Ovary (tissue), 9 donors: Measurements from ENCODE around the gene TBC1D7. TPM values are rescaled to one million over a fixed set of nuclear protein-coding genes. Genes with fewer than 3 reads are reported as not detected.
"Not testable (repeated sequence)": the region's sequence is repeated elsewhere in the genome, so short reads cannot be mapped to it uniquely, and the experiment has no call there.

Experiments
- DNase-seq, 5 donors: peaks; one replicate each; pipeline ENCODE4 v3.0.0-alpha.2; 2019 to 2020
- H3K27ac ChIP-seq, 2 donors: fragments of 200-600 bp; one replicate each; pipeline versions ENCODE4 v1.5.1 to v1.8.0; 2019 to 2022
- H3K27me3 ChIP-seq: fragments of 200-600 bp; one replicate; pipeline ENCODE4 v1.8.0; 2022
- H3K36me3 ChIP-seq: fragments of 200-600 bp; sonication (generic); one replicate; pipeline ENCODE4 v1.5.1; 2019
- H3K4me1 ChIP-seq: one replicate; pipeline ENCODE4 v1.8.1; 2013; ENCODE audit warnings: mild to moderate bottlenecking, moderate library complexity; ENCODE audit not compliant: insufficient read depth
- H3K4me3 ChIP-seq: fragments of 200-600 bp; sonication (generic); one replicate; pipeline ENCODE4 v1.5.1; 2017
- H3K9me3 ChIP-seq, 2 donors: fragments of 200-600 bp in 1 of 2; sonication (generic) in 1 of 2; one replicate each; pipeline versions ENCODE4 v1.5.1 to v1.8.1; 2013 to 2019; ENCODE audit warnings: mild to moderate bottlenecking in 1 of 2, moderate library complexity in 1 of 2
- EP300 ChIP-seq: sonication (generic); formaldehyde crosslinking; IDR thresholded peaks from one replicate; pipeline ENCODE4 v1.6.1; 2017; ENCODE audit warnings: antibody characterized with exemption
- POLR2A ChIP-seq: fragments of 450-650 bp; IDR thresholded peaks from one replicate; pipeline ENCODE4 v1.6.1; 2017; ENCODE audit warnings: antibody characterized with exemption, mild to moderate bottlenecking, moderate library complexity
- WGBS, 3 donors: extraction: QIAGEN DNeasy Blood & Tissue Kit in 1 of 3; methylation state at CpG; one replicate each; pipeline versions ENCODE4 v1.1.5 to v1.1.7; 2013 to 2017; 5-methylcytosine and 5-hydroxymethylcytosine counted together
- intact Hi-C, 4 donors: fragments of 100-400 bp; cut with DNase I; formaldehyde crosslinking; loops; one replicate each; pipeline versions ENCODE4 v1.11.0 to v1.15.1; 2022 to 2023
- polyA plus RNA-seq, 2 donors: library from polyadenylated mRNA; stranded (reverse); fragments of 200-250 nt in 1 of 2; fragments of 350-450 nt in 1 of 2; fragmentation: Illumina TruSeq in 1 of 2; extraction: RNeasy Lipid Tissue Mini Kit (QIAGEN cat#74804) in 1 of 2; gene quantifications; one replicate each; pipeline ENCODE4 v1.2.3, GENCODE V29; 2013 to 2014
- total RNA-seq, 7 donors: library from RNA; depleted of rRNA in 2 of 7; stranded (reverse); fragments of >200 nt in 2 of 7; fragmentation: NEBNext Ultra II Directional in 3 of 7; extraction: Animal tissue kit (Norgen Biotek cat#: 25700) in 3 of 7; gene quantifications; one replicate each; pipeline versions ENCODE4 v1.1.0 to v1.2.4, GENCODE V29; 2016 to 2023
- TF ChIP-seq, protein P1 (sequence below), 3 donors: fragments of 450-650 bp in 2 of 3; fragments of 200-600 bp in 1 of 3; IDR thresholded peaks; one replicate each; pipeline versions ENCODE4 v1.5.1 to v1.8.0; 2016 to 2022; ENCODE audit warnings: antibody characterized with exemption in 3 of 3, mild to moderate bottlenecking in 1 of 3
- donor health status: DM: no; HTN: no; CAD: no; lungs with moderate emphysema.
- donor health status: DM: no; HTN: no; CAD: no.
- donor health status: Bipolar disorder and iron deficiency.
- donor health status: DM: yes; HTN: yes; CAD: no.
- donor health status: DM: no; HTN: no; CAD: no.
- donor health status: DM: yes; HTN: yes; CAD: no.

The TBC1D7 gene
- total and polyA plus RNA-seq, 9 donors = 4.7 to 11.9 (median 7.5) TPM

DNA sequence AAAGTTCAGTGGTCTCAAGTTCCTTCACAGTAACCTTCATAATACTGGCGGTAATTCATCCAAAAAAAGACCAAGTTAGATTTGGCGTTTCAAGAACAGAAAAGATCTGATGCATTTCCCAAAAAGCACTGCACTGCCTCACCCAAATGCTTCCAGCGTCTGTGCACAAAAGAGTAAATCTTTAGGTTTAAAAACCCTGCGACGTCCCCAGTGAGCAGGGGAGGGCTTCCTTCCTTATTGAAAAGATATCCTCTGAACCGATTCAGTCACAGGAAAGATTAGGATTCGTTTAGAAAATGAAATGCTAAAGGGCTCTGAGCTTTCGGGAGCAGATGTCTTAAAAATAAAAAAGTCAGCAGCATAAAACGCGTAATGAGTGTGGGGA, 654 bp downstream of the TBC1D7 start:
- H3K27ac ChIP-seq = peak overlapping the region in 1 of 2 donors; percentile 84
- H3K27me3 ChIP-seq = no peaks in the 10 kb centered on the region
- intact Hi-C loops = no loop called here
- no peak for DNase-seq
- TF ChIP-seq EP300 = no peak
- TF ChIP-seq, protein P1, sequence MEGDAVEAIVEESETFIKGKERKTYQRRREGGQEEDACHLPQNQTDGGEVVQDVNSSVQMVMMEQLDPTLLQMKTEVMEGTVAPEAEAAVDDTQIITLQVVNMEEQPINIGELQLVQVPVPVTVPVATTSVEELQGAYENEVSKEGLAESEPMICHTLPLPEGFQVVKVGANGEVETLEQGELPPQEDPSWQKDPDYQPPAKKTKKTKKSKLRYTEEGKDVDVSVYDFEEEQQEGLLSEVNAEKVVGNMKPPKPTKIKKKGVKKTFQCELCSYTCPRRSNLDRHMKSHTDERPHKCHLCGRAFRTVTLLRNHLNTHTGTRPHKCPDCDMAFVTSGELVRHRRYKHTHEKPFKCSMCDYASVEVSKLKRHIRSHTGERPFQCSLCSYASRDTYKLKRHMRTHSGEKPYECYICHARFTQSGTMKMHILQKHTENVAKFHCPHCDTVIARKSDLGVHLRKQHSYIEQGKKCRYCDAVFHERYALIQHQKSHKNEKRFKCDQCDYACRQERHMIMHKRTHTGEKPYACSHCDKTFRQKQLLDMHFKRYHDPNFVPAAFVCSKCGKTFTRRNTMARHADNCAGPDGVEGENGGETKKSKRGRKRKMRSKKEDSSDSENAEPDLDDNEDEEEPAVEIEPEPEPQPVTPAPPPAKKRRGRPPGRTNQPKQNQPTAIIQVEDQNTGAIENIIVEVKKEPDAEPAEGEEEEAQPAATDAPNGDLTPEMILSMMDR (IDR thresholded peaks at IDR 0.05) = no peak
- no peak for TF ChIP-seq POLR2A
- H3K36me3 ChIP-seq = no peaks in the 10 kb centered on the region
- peaks cover 2% of the 10 kb centered on the region for H3K4me1 ChIP-seq
- peak overlapping the region; percentile 88 for H3K4me3 ChIP-seq
- no peaks in the 10 kb centered on the region for H3K9me3 ChIP-seq
- 0 to 1% (median 0%) methylated on average over 10 of the region's 10 CpGs for WGBS, 3 donors

DNA sequence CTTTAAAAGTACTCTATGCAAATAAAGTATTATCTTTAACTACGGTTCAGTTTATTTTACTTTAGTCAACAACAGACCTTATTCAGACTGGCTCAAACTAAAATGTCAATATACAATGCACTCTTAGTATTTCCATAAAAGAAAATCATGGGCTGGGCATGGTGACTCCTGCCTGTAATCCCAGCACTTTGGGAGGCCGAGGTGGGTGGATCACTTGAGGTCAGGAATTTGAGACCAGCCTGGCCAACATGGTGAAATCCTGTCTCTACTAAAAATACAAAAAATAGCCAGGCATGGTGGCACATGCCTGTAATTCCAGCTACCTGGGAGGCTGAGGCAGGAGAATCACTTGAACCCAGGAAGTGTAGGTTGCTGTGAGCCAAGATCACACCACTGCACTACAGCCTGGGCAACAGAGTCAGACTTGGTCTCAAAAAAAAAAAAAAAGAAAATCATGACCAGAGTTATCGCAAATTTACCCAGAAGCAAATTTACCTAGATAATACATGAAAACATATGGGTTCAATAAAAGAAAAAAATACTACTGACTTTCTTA, 2.2 kb downstream of the TBC1D7 start:
- 85 to 89% (median 85%) methylated on average over 3 of the region's 3 CpGs for WGBS, 3 donors
- H3K36me3 ChIP-seq = not testable (repeated sequence)

DNA sequence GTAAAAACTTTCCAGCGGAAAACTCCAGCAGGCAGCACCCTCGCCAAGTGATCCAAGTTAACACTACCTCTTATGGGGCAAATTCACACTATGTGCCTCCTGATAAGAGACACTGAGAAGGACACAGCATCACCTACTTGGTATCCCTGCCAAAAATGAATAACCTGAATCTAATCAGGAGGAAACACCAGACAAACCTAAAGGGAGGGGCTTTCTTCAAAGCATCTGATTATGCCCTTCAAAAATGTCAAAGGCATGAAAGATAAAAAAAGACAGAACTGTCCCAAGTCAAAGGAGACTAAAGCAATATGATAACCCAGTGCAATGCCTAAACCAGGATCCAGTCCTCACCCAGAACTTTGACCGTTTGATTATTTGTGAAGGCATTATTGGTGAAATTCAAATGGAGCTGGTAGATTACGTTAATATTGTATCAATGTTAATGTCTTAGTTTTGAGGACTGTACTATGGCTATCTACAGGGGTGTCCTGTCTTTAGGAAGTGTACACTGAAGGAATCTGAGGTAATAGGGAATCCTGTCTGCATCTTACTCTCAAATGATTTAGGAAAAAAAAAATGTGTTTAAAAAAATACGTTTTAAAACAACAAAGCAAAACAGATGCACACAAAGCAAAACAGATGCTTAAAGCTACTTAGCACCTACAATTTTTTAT, 8.3 kb downstream of the TBC1D7 start:
- no peak for DNase-seq
- Histone ChIP-seq H3K4me1 (no peaks in the 10 kb centered on the region), H3K27me3 (no peaks in the 10 kb centered on the region), H3K9me3 (no peaks in the 10 kb centered on the region), H3K27ac (no peak overlapping the region), H3K36me3 (no peaks in the 10 kb centered on the region), H3K4me3 (no peak overlapping the region)
- WGBS, 3 donors = 90 to 92% (median 92%) methylated on average over 5 of the region's 5 CpGs
- TF ChIP-seq POLR2A (no peak), EP300 (no peak)
- TF ChIP-seq, protein P1 (IDR thresholded peaks at IDR 0.05) = no peak
- intact Hi-C loops = no loop called here

More for the DNA sequence above, 2.2 kb downstream of the TBC1D7 start:
- DNase-seq, H3K9me3 ChIP-seq, H3K4me1 ChIP-seq, intact Hi-C loops, H3K4me3 ChIP-seq, H3K27ac ChIP-seq, H3K27me3 ChIP-seq: not testable (repeated sequence)

DNA sequence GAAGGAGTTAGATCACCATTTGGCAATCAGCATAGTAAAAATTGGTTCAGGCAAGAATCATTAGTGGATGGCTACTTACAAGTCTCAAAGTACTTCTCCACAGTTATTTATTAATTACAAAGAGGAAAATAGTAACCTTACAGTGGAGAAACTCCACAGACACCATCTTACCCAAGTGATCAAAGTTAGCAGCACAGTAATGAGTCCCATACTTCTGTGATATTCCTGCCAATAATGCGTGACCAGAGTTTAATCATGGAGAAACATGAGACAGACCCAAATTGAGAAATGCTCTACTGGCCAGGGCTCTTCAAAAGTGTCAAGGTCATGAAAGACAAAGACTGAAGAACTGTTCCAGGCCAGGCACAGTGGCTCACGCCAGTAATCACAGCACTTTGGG, 9.5 kb downstream of the TBC1D7 start:
- WGBS, 3 donors = 91 to 94% (median 91%) methylated on average over 2 of the region's 2 CpGs
- intact Hi-C loops = no loop called here
- no peaks in the 10 kb centered on the region for H3K36me3 ChIP-seq
- H3K27ac ChIP-seq = no peak overlapping the region
- no peak overlapping the region for H3K4me3 ChIP-seq
- H3K4me1 ChIP-seq = no peaks in the 10 kb centered on the region
- DNase-seq = no peak
- H3K9me3 ChIP-seq = no peaks in the 10 kb centered on the region
- H3K27me3 ChIP-seq = no peaks in the 10 kb centered on the region
- no peak for TF ChIP-seq EP300
- no peak for TF ChIP-seq POLR2A
- TF ChIP-seq, protein P1 (IDR thresholded peaks at IDR 0.05) = no peak

DNA sequence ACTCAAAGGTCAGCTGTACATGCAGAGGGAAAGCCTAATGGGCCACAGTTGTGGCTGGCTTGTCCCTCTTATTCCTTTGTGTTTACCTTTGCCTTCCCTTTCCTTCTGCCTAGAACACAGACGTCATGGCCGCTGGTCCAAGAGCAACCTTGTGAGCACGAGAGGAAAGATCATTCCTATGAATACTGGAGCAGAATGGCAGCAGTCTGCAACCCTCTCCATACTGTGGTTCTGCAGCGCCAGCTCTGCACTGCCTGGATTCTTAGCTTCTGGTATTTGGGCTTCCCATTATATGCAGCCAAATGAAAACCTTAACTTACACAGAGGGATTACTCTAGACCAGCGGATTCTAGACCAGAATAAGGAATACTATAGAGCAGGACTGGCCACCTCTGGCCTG, 12.4 kb downstream of the TBC1D7 start:
- TF ChIP-seq, protein P1 (IDR thresholded peaks at IDR 0.05) = no peak
- TF ChIP-seq POLR2A (no peak), EP300 (no peak)
- H3K36me3 ChIP-seq = no peaks in the 10 kb centered on the region
- no peaks in the 10 kb centered on the region for H3K9me3 ChIP-seq
- WGBS, 3 donors = 93 to 95% (median 95%) methylated on average over 5 of the region's 5 CpGs
- H3K4me3 ChIP-seq = no peak overlapping the region
- DNase-seq = no peak
- no peaks in the 10 kb centered on the region for H3K4me1 ChIP-seq
- intact Hi-C loops = no loop called here
- H3K27me3 ChIP-seq = no peaks in the 10 kb centered on the region
- H3K27ac ChIP-seq = no peak overlapping the region
